Panc1 (cell line): ENCODE measurements around the gene SLAMF7. TPM values are rescaled to one million over a fixed set of nuclear protein-coding genes. Genes with fewer than 3 reads are reported as not detected.

Source experiments
- ATAC-seq: fragments of 200-7000 bp; cut with Tn5 transposase; 2 replicates; pipeline ENCODE4 v1.9.1; 2020; ENCODE audit warnings: mild to moderate bottlenecking, moderate library complexity
- BruUV-seq: library from RNA; stranded (reverse); fragments of 400-500 nt; replicated peaks from 2 replicates; lab custom pipeline; 2021; lab: Mats Ljungman, UMichigan
- CTCF ChIA-PET: fragments of 300-600 bp; sonication (Branson Sonifier 250); formaldehyde crosslinking; loops from one replicate; lab custom pipeline; 2022; ENCODE audit warnings: antibody characterized with exemption; lab: Charles Lee
- POLR2A ChIA-PET: fragments of 300-600 bp; sonication (Branson Sonifier 250); formaldehyde crosslinking; loops from one replicate; lab custom pipeline; 2022; ENCODE audit warnings: antibody characterized with exemption; lab: Charles Lee
- DNase-seq: peaks from one replicate; pipeline ENCODE4 v3.0.0-alpha.2; 2010; ENCODE audit warnings: low read depth, low spot score
- H3K27ac ChIP-seq: 2 replicates; pipeline ENCODE4 v1.5.1; 2011; ENCODE audit warnings: mild to moderate bottlenecking, low read length, inconsistent platforms
- H3K27me3 ChIP-seq: fragments of 200-500 bp; sonication (Bioruptor generic); 2 replicates; pipeline ENCODE4 v1.6.0; 2014; ENCODE audit warnings: low read length, inconsistent platforms; ENCODE audit not compliant: control insufficient read depth, insufficient read depth
- H3K36me3 ChIP-seq: fragments of 200-500 bp; sonication (Bioruptor generic); 2 replicates; pipeline ENCODE4 v1.5.1; 2014; ENCODE audit warnings: inconsistent platforms, mild to moderate bottlenecking, low read length, moderate library complexity; ENCODE audit not compliant: control insufficient read depth, insufficient read depth
- H3K4me1 ChIP-seq: 2 replicates; pipeline ENCODE4 v1.5.1; 2011; ENCODE audit warnings: inconsistent platforms, mild to moderate bottlenecking, low read length, moderate library complexity; ENCODE audit not compliant: control insufficient read depth, insufficient read depth
- H3K4me3 ChIP-seq, 2 experiments: 2 replicates each; pipeline ENCODE4 v1.5.1; 2011 to 2012; ENCODE audit warnings: low read depth in 2 of 2, low read length in 2 of 2, mild to moderate bottlenecking in 2 of 2, inconsistent platforms in 1 of 2, moderate library complexity in 1 of 2
- H3K9me3 ChIP-seq: fragments of 200-500 bp; sonication (Bioruptor generic); 2 replicates; pipeline ENCODE4 v1.5.1; 2014; ENCODE audit warnings: low read depth, mild to moderate bottlenecking, inconsistent platforms, low read length, moderate library complexity; ENCODE audit not compliant: control insufficient read depth, insufficient read depth
- POLR2AphosphoS5 ChIP-seq: IDR thresholded peaks from 2 replicates; pipeline ENCODE4 v1.6.1; 2012; ENCODE audit warnings: mild to moderate bottlenecking, low read depth, low read length, moderate library complexity
- SIN3A ChIP-seq: IDR thresholded peaks from 2 replicates; pipeline ENCODE4 v1.6.1; 2012; ENCODE audit warnings: low read depth, mild to moderate bottlenecking, low read length, moderate library complexity, borderline replicate concordance; ENCODE audit not compliant: insufficient read depth
- TCF7L2 ChIP-seq: IDR thresholded peaks from 2 replicates; pipeline ENCODE4 v1.6.1; 2011; ENCODE audit warnings: mild to moderate bottlenecking, low read depth, low read length, inconsistent platforms
- in situ Hi-C: cut with HindIII; loops from 2 replicates; pipeline ENCODE4 v1.10.0; 2016; ENCODE audit warnings: low sequenced_read_pairs, low pct_unique_long_range_greater_than_20kb
- intact Hi-C: fragments of 100-400 bp; cut with micrococcal nuclease; formaldehyde crosslinking; loops from one replicate; pipeline ENCODE4 v1.10.0; 2022; ENCODE audit not compliant: unreplicated experiment
- total RNA-seq: library from RNA; stranded (reverse); gene quantifications from one replicate; pipeline ENCODE4 v1.2.1, GENCODE V29; 2021; ENCODE audit not compliant: unreplicated experiment
- TF ChIP-seq, protein P1 (sequence below): fragments of 450-650 bp; IDR thresholded peaks from 2 replicates; pipeline ENCODE4 v1.5.1; 2017; ENCODE audit warnings: mild to moderate bottlenecking
- TF ChIP-seq, protein P2 (sequence below), 2 experiments: IDR thresholded peaks; 2 replicates each; pipeline ENCODE4 v1.6.1; 2011 to 2012; ENCODE audit warnings: low read depth in 2 of 2, control low read depth in 1 of 2, low read length in 1 of 2, mild to moderate bottlenecking in 1 of 2, moderate library complexity in 1 of 2; ENCODE audit not compliant: insufficient read depth in 1 of 2

The SLAMF7 gene
- total RNA-seq, 1 experiment from 2014 or later: 0.21 TPM

DNA sequence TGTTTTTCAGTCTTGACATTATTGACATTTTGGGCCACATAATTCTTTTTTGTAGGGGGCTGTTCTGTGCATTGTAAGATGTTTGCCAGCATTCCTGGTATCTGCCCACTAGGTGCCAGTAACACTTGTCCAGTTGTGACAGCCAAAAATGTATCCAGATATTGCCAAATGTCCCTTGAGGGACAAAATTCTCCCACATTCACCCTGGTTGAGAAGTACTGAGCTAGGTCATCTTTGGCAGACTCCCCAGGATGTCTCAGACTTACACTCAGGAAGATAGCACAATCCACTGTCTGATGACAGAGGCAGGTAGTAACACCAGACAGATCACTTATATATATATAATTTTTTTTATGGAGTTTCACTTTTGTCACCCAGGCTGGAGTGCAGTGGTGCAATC lies 33.3 kb upstream of the SLAMF7 start:
- Histone ChIP-seq H3K36me3 (no peaks in the 10 kb centered on the region), H3K27me3 (peaks cover 13% of the 10 kb centered on the region), H3K4me1 (no peaks in the 10 kb centered on the region), H3K9me3 (no peaks in the 10 kb centered on the region), H3K4me3 (no peak overlapping the region), H3K27ac (no peak overlapping the region)
- in situ Hi-C loops: no loop called here
- ATAC-seq (no peak), DNase-seq (no peak)
- TF ChIP-seq, protein P1, sequence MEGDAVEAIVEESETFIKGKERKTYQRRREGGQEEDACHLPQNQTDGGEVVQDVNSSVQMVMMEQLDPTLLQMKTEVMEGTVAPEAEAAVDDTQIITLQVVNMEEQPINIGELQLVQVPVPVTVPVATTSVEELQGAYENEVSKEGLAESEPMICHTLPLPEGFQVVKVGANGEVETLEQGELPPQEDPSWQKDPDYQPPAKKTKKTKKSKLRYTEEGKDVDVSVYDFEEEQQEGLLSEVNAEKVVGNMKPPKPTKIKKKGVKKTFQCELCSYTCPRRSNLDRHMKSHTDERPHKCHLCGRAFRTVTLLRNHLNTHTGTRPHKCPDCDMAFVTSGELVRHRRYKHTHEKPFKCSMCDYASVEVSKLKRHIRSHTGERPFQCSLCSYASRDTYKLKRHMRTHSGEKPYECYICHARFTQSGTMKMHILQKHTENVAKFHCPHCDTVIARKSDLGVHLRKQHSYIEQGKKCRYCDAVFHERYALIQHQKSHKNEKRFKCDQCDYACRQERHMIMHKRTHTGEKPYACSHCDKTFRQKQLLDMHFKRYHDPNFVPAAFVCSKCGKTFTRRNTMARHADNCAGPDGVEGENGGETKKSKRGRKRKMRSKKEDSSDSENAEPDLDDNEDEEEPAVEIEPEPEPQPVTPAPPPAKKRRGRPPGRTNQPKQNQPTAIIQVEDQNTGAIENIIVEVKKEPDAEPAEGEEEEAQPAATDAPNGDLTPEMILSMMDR: no peak
- TF ChIP-seq TCF7L2: no peak
- no peak for TF ChIP-seq SIN3A
- TF ChIP-seq POLR2AphosphoS5: no peak
- TF ChIP-seq, protein P2, sequence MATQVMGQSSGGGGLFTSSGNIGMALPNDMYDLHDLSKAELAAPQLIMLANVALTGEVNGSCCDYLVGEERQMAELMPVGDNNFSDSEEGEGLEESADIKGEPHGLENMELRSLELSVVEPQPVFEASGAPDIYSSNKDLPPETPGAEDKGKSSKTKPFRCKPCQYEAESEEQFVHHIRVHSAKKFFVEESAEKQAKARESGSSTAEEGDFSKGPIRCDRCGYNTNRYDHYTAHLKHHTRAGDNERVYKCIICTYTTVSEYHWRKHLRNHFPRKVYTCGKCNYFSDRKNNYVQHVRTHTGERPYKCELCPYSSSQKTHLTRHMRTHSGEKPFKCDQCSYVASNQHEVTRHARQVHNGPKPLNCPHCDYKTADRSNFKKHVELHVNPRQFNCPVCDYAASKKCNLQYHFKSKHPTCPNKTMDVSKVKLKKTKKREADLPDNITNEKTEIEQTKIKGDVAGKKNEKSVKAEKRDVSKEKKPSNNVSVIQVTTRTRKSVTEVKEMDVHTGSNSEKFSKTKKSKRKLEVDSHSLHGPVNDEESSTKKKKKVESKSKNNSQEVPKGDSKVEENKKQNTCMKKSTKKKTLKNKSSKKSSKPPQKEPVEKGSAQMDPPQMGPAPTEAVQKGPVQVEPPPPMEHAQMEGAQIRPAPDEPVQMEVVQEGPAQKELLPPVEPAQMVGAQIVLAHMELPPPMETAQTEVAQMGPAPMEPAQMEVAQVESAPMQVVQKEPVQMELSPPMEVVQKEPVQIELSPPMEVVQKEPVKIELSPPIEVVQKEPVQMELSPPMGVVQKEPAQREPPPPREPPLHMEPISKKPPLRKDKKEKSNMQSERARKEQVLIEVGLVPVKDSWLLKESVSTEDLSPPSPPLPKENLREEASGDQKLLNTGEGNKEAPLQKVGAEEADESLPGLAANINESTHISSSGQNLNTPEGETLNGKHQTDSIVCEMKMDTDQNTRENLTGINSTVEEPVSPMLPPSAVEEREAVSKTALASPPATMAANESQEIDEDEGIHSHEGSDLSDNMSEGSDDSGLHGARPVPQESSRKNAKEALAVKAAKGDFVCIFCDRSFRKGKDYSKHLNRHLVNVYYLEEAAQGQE (IDR thresholded peaks at IDR 0.05; ENCODE audit: insufficient read depth in 1 of 2, low read depth in 2 of 2, low read length in 1 of 2): no peak
- no TSS peak for BruUV-seq
- ChIA-PET CTCF (no interaction called here), POLR2A (no interaction called here)
- intact Hi-C loops: no loop called here

DNA sequence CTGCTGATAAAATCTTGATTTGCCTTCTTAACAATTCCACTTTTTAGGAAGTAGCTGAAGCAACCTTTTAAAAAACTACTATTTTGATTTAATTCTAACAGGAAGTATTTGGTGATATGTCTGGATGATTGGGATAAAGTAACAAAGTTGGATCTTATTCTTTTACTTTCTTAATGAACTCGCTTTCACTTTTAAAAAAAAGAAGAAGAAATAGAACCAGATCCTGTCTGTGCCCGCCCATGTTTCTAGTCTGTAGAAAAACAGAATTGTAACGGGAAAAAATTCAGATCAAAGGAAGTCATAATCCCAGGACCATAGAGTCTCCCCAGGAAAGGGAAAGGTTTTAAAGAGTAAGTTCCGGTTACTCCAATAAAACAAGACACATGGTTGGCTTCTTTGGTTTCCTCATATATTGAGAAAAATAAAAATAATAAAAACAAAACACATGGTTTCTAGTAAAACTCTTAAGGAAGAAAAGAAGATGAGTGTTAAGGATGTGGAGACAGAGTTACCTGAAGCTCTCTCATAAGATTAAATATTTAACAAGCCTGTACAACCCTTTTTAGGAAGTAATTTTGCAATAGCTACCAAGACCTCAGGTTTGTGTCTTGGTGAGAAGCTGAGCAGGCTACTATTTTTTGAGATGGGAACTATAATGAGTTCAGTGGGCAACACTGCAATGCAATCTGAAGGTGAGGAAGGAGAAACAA lies 32.4 kb upstream of the SLAMF7 start:
- in situ Hi-C loops (no loop called here), intact Hi-C loops (no loop called here)
- ChIA-PET POLR2A (no interaction called here), CTCF (no interaction called here)
- H3K9me3 ChIP-seq: no peaks in the 10 kb centered on the region
- ATAC-seq: no peak
- no peaks in the 10 kb centered on the region for H3K36me3 ChIP-seq
- peaks cover 13% of the 10 kb centered on the region for H3K27me3 ChIP-seq
- H3K4me1 ChIP-seq: no peaks in the 10 kb centered on the region
- no peak for DNase-seq
- no peak for TF ChIP-seq SIN3A
- no peak for TF ChIP-seq POLR2AphosphoS5
- TF ChIP-seq, protein P2 (IDR thresholded peaks at IDR 0.05; ENCODE audit: insufficient read depth in 1 of 2, low read depth in 2 of 2, low read length in 1 of 2): no peak
- TF ChIP-seq, protein P1: no peak
- TF ChIP-seq TCF7L2: no peak
- no TSS peak for BruUV-seq
- H3K4me3 ChIP-seq: no peak overlapping the region
- H3K27ac ChIP-seq: no peak overlapping the region
